ENCODE data around the gene CELA1. TPM values are rescaled to one million over a fixed set of nuclear protein-coding genes. Genes with fewer than 3 reads are reported as not detected.

CELA1 gene
- polyA plus RNA-seq, 1 donor from 2014 or later, result not detected

DNA sequence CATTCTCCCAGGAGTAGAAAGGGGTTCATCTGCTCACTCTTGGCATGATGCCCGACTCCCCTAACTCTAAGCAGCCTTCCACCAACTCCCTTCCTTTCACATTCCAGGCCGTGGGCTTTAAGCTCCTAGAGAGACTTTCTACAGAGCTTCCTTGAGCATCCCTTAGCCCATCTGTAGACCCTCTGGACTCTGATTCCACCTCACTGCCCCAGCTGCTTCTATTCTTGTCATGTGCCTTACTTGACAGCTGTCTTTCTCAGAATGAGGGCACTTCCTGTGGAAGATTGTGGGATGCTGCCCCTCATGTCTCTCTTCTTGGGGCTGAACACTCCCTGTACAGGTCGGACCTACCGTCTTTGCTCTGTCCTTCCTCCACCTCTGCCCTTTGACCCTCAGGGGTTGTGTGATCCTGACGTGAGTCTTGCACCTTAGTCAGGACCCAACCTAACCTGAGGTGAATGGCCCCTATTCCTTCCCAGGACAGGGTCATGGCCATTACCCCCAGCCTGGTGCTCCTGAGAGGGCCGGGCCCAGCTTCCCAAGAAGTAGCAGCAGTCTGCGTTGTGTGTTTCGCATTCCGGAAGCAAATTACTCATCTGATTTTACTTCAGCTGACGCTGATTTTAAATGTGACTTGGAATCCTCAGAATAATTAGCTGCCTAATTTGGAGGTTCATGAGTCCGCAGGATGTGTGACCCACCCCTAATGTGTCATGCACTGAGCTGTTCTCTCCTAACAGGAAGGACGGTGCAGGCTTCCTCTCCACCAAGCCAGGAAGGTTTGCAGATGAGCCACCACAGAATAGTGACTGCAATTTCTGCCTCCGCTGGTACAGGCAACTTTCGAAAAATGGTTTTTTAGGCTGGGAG, 47.4 kb upstream of the CELA1 start:
- no peaks in the 10 kb centered on the region for H3K79me2 ChIP-seq (replicated peaks; ENCODE audit: insufficient read depth, low read length)
- H4K20me1 ChIP-seq (ENCODE audit: insufficient read depth), result no peaks in the 10 kb centered on the region
- H3K27me3 ChIP-seq (ENCODE audit: insufficient read depth, low read depth, low read length), result peaks cover 51% of the 10 kb centered on the region
- H3K27ac ChIP-seq (ENCODE audit: low read length), result no peak overlapping the region
- H3K4me3 ChIP-seq (ENCODE audit: low read length), result no peak overlapping the region
- no peak overlapping the region for H3K4me2 ChIP-seq (ENCODE audit: low read length)
- no peaks in the 10 kb centered on the region for H3K9me3 ChIP-seq (ENCODE audit: low read length)
- no peaks in the 10 kb centered on the region for H3K36me3 ChIP-seq (ENCODE audit: insufficient read depth, low read length)
- no peak overlapping the region for H2AFZ ChIP-seq (ENCODE audit: low read depth, low read length)
- no peak for TF ChIP-seq POLR2AphosphoS5 (IDR thresholded peaks at IDR 0.05)
- H3K9ac ChIP-seq (ENCODE audit: low read length), result no peak overlapping the region
- H3F3A ChIP-seq (ENCODE audit: insufficient read depth, low read length, poor library complexity, severe bottlenecking), result no peaks in the 10 kb centered on the region
- H3K9me2 ChIP-seq (ENCODE audit: insufficient read depth, low read length), result no peaks in the 10 kb centered on the region

DNA sequence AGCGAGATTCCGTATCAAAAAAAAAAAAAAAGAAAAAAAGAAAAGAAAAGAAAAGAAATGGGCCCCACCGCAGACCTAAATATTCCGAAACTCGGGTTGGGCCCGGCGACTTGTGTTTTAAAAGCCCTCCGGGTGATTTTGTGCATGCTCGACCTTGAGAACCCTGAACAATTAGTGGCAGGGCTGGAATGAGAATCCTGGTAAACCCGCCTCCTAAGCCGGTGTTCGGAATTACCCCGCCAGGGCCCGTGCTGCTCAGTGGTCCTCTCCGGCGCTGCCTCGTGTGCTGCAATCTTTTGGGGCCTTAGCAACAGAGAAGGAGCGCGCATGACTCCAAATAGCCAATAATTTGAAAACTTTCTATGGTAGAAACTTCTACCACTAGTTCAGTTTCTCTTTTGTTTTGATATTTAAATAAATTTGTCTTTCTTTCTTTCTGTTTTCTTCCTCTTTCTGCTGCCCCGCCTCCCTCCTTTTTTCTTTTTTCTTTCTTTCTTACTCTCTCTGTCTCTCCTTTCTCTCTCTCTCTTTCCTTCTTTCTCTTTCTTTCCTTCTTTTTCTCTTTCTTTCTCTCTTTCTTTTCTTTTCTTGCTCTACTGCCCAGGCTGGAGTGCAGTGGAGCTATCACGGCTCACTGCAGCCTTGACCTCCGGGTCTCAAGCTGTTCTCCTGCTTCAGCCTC, 46.2 kb upstream of the CELA1 start:
- no peaks in the 10 kb centered on the region for H3K79me2 ChIP-seq (replicated peaks; ENCODE audit: insufficient read depth, low read length)
- no peaks in the 10 kb centered on the region for H3K36me3 ChIP-seq (ENCODE audit: insufficient read depth, low read length)
- H2AFZ ChIP-seq (ENCODE audit: low read depth, low read length), result no peak overlapping the region
- H3F3A ChIP-seq (ENCODE audit: insufficient read depth, low read length, poor library complexity, severe bottlenecking), result no peaks in the 10 kb centered on the region
- no peak overlapping the region for H3K4me2 ChIP-seq (ENCODE audit: low read length)
- H3K27ac ChIP-seq (ENCODE audit: low read length), result no peak overlapping the region
- TF ChIP-seq EP300 (conservative IDR thresholded peaks at IDR 0.05; ENCODE audit: poor library complexity, severe bottlenecking) (no peak), POLR2AphosphoS5 (IDR thresholded peaks at IDR 0.05) (no peak)
- H3K9ac ChIP-seq (ENCODE audit: low read length), result no peak overlapping the region
- no peak overlapping the region for H3K4me3 ChIP-seq (ENCODE audit: low read length)
- no peaks in the 10 kb centered on the region for H3K9me3 ChIP-seq (ENCODE audit: low read length)
- no peaks in the 10 kb centered on the region for H4K20me1 ChIP-seq (ENCODE audit: insufficient read depth)
- peaks cover 56% of the 10 kb centered on the region for H3K27me3 ChIP-seq (ENCODE audit: insufficient read depth, low read depth, low read length)
- no peaks in the 10 kb centered on the region for H3K9me2 ChIP-seq (ENCODE audit: insufficient read depth, low read length)

DNA sequence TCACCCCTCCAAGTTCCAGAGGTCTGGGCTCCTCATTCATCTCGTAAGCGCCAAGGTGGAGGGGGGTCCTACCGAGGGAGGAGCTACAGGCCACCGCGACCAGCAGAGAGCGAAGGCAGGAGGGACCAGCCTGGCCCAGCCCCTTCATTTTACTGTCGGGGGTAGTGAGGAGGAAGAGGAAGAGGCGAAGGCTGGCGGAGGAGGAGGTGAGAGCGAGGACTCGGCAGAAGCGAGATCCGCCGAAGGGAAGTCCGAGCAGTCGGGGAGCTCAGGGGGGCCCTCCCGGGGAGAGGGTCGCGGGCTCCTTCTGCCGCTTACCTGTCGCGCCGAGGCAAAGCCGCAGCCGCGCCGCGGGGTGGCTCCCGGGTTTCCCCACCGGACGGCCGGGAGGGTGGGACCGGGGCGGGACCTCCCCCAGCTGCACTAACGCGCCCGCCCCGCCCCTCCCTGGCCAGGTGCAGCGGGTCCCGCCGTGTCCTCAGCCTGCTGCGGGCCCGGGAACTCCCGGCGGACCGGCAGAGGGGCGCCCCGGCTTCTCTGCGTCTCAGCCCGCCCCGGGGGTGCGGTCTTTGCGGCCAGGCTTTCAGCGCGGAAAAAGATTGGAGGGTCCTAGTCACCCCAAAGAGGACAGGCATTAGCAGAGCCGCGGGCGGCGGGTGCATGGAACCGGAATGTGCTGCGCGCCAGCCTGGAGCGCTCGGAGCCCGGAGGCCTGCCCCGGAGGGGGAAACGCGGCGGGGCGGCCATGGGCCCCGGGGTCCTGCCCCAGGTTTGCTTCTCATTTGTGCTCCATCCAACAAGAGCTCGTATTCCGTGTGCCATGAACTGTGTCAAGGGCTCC, 45.0 kb upstream of the CELA1 start, which contains the start of gene GALNT6:
Gene GALNT6 (minus strand): TSS at position 124 of the 841 bp plus-strand sequence. CDS start 11,625 bp downstream, outside the sequence.
- Histone ChIP-seq H3K27ac (ENCODE audit: low read length) (no peak within 1 kb of the TSS), H4K20me1 (ENCODE audit: insufficient read depth) (no peaks in the 10 kb centered on the region), H3K4me2 (ENCODE audit: low read length) (no peak within 1 kb of the TSS), H3K36me3 (ENCODE audit: insufficient read depth, low read length) (no peaks in the 10 kb centered on the region), H3K9me2 (ENCODE audit: insufficient read depth, low read length) (no peaks in the 10 kb centered on the region), H3K9me3 (ENCODE audit: low read length) (no peaks in the 10 kb centered on the region), H3K79me2 (replicated peaks; ENCODE audit: insufficient read depth, low read length) (no peaks in the 10 kb centered on the region), H3K9ac (ENCODE audit: low read length) (peak within 1 kb of the TSS; percentile 9), H3K4me3 (ENCODE audit: low read length) (peak within 1 kb of the TSS; percentile 65), H3F3A (ENCODE audit: insufficient read depth, low read length, poor library complexity, severe bottlenecking) (no peaks in the 10 kb centered on the region), H2AFZ (ENCODE audit: low read depth, low read length) (no peak within 1 kb of the TSS), H3K27me3 (ENCODE audit: insufficient read depth, low read depth, low read length) (peaks cover 56% of the 10 kb centered on the region)
- no peak for TF ChIP-seq SMC3 (conservative IDR thresholded peaks at IDR 0.05; ENCODE audit: poor library complexity)
- TF ChIP-seq RAD21 (conservative IDR thresholded peaks at IDR 0.05), result no peak
- TF ChIP-seq, protein P1, sequence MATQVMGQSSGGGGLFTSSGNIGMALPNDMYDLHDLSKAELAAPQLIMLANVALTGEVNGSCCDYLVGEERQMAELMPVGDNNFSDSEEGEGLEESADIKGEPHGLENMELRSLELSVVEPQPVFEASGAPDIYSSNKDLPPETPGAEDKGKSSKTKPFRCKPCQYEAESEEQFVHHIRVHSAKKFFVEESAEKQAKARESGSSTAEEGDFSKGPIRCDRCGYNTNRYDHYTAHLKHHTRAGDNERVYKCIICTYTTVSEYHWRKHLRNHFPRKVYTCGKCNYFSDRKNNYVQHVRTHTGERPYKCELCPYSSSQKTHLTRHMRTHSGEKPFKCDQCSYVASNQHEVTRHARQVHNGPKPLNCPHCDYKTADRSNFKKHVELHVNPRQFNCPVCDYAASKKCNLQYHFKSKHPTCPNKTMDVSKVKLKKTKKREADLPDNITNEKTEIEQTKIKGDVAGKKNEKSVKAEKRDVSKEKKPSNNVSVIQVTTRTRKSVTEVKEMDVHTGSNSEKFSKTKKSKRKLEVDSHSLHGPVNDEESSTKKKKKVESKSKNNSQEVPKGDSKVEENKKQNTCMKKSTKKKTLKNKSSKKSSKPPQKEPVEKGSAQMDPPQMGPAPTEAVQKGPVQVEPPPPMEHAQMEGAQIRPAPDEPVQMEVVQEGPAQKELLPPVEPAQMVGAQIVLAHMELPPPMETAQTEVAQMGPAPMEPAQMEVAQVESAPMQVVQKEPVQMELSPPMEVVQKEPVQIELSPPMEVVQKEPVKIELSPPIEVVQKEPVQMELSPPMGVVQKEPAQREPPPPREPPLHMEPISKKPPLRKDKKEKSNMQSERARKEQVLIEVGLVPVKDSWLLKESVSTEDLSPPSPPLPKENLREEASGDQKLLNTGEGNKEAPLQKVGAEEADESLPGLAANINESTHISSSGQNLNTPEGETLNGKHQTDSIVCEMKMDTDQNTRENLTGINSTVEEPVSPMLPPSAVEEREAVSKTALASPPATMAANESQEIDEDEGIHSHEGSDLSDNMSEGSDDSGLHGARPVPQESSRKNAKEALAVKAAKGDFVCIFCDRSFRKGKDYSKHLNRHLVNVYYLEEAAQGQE (IDR thresholded peaks at IDR 0.05; ENCODE audit: borderline replicate concordance), result no peak
- TF ChIP-seq MXI1 (conservative IDR thresholded peaks at IDR 0.05; ENCODE audit: poor library complexity, severe bottlenecking), result no peak
- TF ChIP-seq, protein P2, sequence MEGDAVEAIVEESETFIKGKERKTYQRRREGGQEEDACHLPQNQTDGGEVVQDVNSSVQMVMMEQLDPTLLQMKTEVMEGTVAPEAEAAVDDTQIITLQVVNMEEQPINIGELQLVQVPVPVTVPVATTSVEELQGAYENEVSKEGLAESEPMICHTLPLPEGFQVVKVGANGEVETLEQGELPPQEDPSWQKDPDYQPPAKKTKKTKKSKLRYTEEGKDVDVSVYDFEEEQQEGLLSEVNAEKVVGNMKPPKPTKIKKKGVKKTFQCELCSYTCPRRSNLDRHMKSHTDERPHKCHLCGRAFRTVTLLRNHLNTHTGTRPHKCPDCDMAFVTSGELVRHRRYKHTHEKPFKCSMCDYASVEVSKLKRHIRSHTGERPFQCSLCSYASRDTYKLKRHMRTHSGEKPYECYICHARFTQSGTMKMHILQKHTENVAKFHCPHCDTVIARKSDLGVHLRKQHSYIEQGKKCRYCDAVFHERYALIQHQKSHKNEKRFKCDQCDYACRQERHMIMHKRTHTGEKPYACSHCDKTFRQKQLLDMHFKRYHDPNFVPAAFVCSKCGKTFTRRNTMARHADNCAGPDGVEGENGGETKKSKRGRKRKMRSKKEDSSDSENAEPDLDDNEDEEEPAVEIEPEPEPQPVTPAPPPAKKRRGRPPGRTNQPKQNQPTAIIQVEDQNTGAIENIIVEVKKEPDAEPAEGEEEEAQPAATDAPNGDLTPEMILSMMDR (IDR thresholded peaks at IDR 0.05; ENCODE audit: poor library complexity, severe bottlenecking), result no peak
- TF ChIP-seq POLR2AphosphoS5 (IDR thresholded peaks at IDR 0.05), result no peak
- no peak for TF ChIP-seq EP300 (conservative IDR thresholded peaks at IDR 0.05; ENCODE audit: poor library complexity, severe bottlenecking)
- no peak for TF ChIP-seq TAF1 (IDR thresholded peaks at IDR 0.05; ENCODE audit: low read depth)
- no peak for TF ChIP-seq EZH2 (IDR thresholded peaks at IDR 0.05; ENCODE audit: borderline replicate concordance, insufficient read depth, low read length, poor library complexity, severe bottlenecking)
